Fibroblast of lung (primary cell): ENCODE measurements around the gene SLC28A2. TPM values are rescaled to one million over a fixed set of nuclear protein-coding genes. Genes with fewer than 3 reads are reported as not detected.

Source experiments
- DNase-seq, 2 donors: peaks; one replicate each; pipeline versions ENCODE4 v3.0.0 to v3.0.0-alpha.2; 2010; ENCODE audit warnings: low read depth in 2 of 2
- H2AFZ ChIP-seq: 2 replicates; pipeline ENCODE4 v1.5.1; 2012; ENCODE audit warnings: low read length, control low read depth, inconsistent platforms
- H3K27ac ChIP-seq: 2 replicates; pipeline ENCODE4 v1.5.1; 2011; ENCODE audit warnings: low read length, control low read depth; ENCODE audit not compliant: insufficient read depth
- H3K27me3 ChIP-seq: 2 replicates; pipeline ENCODE4 v1.5.1; 2011; ENCODE audit warnings: mild to moderate bottlenecking, low read length; ENCODE audit not compliant: control insufficient read depth, insufficient read depth
- H3K36me3 ChIP-seq: 2 replicates; pipeline ENCODE4 v1.5.1; 2011; ENCODE audit warnings: low read length; ENCODE audit not compliant: control insufficient read depth, insufficient read depth
- H3K4me1 ChIP-seq: 2 replicates; pipeline ENCODE4 v1.5.1; 2011; ENCODE audit warnings: low read length; ENCODE audit not compliant: control insufficient read depth, insufficient read depth; ENCODE audit errors: extremely low read depth
- H3K4me2 ChIP-seq: 2 replicates; pipeline ENCODE4 v1.5.1; 2011; ENCODE audit warnings: low read length, control low read depth; ENCODE audit not compliant: insufficient read depth; ENCODE audit errors: extremely low read depth
- H3K4me3 ChIP-seq, 4 experiments: fragments of 200-600 bp in 1 of 4; sonication (generic) in 1 of 4; replicated peaks in 1 of 4; 2 replicates each; pipeline ENCODE4 v1.5.1; 2011 to 2016; ENCODE audit warnings: low read length in 4 of 4, low read depth in 3 of 4, mild to moderate bottlenecking in 3 of 4, control low read depth in 2 of 4, inconsistent platforms in 1 of 4, mixed read lengths in 1 of 4; ENCODE audit not compliant: insufficient read depth in 1 of 4; ENCODE audit errors: control extremely low read depth in 1 of 4
- H3K79me2 ChIP-seq: 2 replicates; pipeline ENCODE4 v1.5.1; 2012; ENCODE audit warnings: mild to moderate bottlenecking, low read length, inconsistent platforms; ENCODE audit not compliant: control insufficient read depth, insufficient read depth
- H3K9ac ChIP-seq: 2 replicates; pipeline ENCODE4 v1.5.1; 2011; ENCODE audit warnings: mild to moderate bottlenecking, low read length, control low read depth; ENCODE audit not compliant: insufficient read depth
- H3K9me3 ChIP-seq: 2 replicates; pipeline ENCODE4 v1.5.1; 2012; ENCODE audit warnings: low read depth, low read length; ENCODE audit not compliant: control insufficient read depth, insufficient read depth
- H4K20me1 ChIP-seq: 2 replicates; pipeline ENCODE4 v1.5.1; 2011; ENCODE audit warnings: low read length; ENCODE audit not compliant: control insufficient read depth, insufficient read depth; ENCODE audit errors: extremely low read depth
- CTCF ChIP-seq, 2 donors: IDR thresholded peaks in 1 of 2; conservative IDR thresholded peaks in 1 of 2; 1 replicate in 1 of 2; 2 replicates in 1 of 2; pipeline ENCODE4 v1.5.1; 2011 to 2012; ENCODE audit warnings: low read length in 2 of 2, control low read depth in 1 of 2, inconsistent platforms in 1 of 2, low read depth in 1 of 2, mild to moderate bottlenecking in 1 of 2
- EZH2 ChIP-seq: IDR thresholded peaks from 2 replicates; pipeline ENCODE4 v1.5.1; 2012; ENCODE audit warnings: low read length, control low read depth, mild to moderate bottlenecking; ENCODE audit errors: missing control alignments
- polyA plus RNA-seq, 2 donors: library from polyadenylated mRNA; depleted of rRNA in 1 of 2; stranded (reverse) in 1 of 2; unstranded in 1 of 2; fragments of >200 nt; gene quantifications; 2 replicates each; pipeline ENCODE4 v1.2.1, GENCODE V29; 2011 to 2012; ENCODE audit warnings: missing spikeins in 1 of 2
- total RNA-seq: library from RNA; depleted of rRNA; stranded (reverse); fragments of >200 nt; gene quantifications from 2 replicates; pipeline ENCODE4 v1.2.1, GENCODE V29; 2014

The SLC28A2 gene
- total and polyA plus RNA-seq, 2 donors (not counting 1 experiment from before 2014, with no cell fraction given), result not detected

- Histone ChIP-seq H3K27me3 (no peaks in the 10 kb centered on the region), H2AFZ (no peak overlapping the region), H3K4me2 (no peak overlapping the region), H3K4me1 (no peaks in the 10 kb centered on the region), H3K36me3 (no peaks in the 10 kb centered on the region), H4K20me1 (no peaks in the 10 kb centered on the region), H3K4me3 (no peak overlapping the region), H3K27ac (no peak overlapping the region), H3K9ac (no peak overlapping the region), H3K79me2 (no peaks in the 10 kb centered on the region), H3K9me3 (no peaks in the 10 kb centered on the region)
- TF ChIP-seq EZH2 (no peak), CTCF (conservative IDR thresholded peaks at IDR 0.05 in 1 of 2, IDR thresholded peaks at IDR 0.05 in 1 of 2; ENCODE audit: low read depth in 1 of 2, low read length in 2 of 2) (no peak)
- no peak for DNase-seq
Observed at GRCh38 chr15:45265506-45265905, 13.5 kb downstream of the SLC28A2 start.

GRCh38 chr15:45268135-45268534 is 16.1 kb downstream of the SLC28A2 start:
- Histone ChIP-seq H3K4me2 (no peak overlapping the region), H3K9me3 (no peaks in the 10 kb centered on the region), H3K4me3 (no peak overlapping the region), H2AFZ (no peak overlapping the region), H3K27ac (no peak overlapping the region), H3K79me2 (no peaks in the 10 kb centered on the region), H3K4me1 (no peaks in the 10 kb centered on the region), H4K20me1 (no peaks in the 10 kb centered on the region), H3K27me3 (no peaks in the 10 kb centered on the region), H3K9ac (no peak overlapping the region), H3K36me3 (no peaks in the 10 kb centered on the region)
- no peak for DNase-seq
- TF ChIP-seq EZH2 (no peak), CTCF (conservative IDR thresholded peaks at IDR 0.05 in 1 of 2, IDR thresholded peaks at IDR 0.05 in 1 of 2; ENCODE audit: low read depth in 1 of 2, low read length in 2 of 2) (no peak)

- Histone ChIP-seq H3K4me3 (no peak overlapping the region), H3K9me3 (no peaks in the 10 kb centered on the region), H2AFZ (no peak overlapping the region), H3K79me2 (no peaks in the 10 kb centered on the region), H3K27me3 (no peaks in the 10 kb centered on the region), H4K20me1 (no peaks in the 10 kb centered on the region), H3K27ac (no peak overlapping the region), H3K36me3 (no peaks in the 10 kb centered on the region), H3K4me2 (no peak overlapping the region), H3K9ac (no peak overlapping the region), H3K4me1 (no peaks in the 10 kb centered on the region)
- DNase-seq, result no peak
- TF ChIP-seq EZH2 (no peak), CTCF (conservative IDR thresholded peaks at IDR 0.05 in 1 of 2, IDR thresholded peaks at IDR 0.05 in 1 of 2; ENCODE audit: low read depth in 1 of 2, low read length in 2 of 2) (no peak)
Observed at GRCh38 chr15:45274636-45275380, 22.8 kb downstream of the SLC28A2 start.
